ENCODE results near the gene IGF1. TPM values are rescaled to one million over a fixed set of nuclear protein-coding genes. Genes with fewer than 3 reads are reported as not detected.

Gene IGF1
- total and polyA plus RNA-seq, 12 donors = 1.7 to 28.4 (median 16.5) TPM

DNA sequence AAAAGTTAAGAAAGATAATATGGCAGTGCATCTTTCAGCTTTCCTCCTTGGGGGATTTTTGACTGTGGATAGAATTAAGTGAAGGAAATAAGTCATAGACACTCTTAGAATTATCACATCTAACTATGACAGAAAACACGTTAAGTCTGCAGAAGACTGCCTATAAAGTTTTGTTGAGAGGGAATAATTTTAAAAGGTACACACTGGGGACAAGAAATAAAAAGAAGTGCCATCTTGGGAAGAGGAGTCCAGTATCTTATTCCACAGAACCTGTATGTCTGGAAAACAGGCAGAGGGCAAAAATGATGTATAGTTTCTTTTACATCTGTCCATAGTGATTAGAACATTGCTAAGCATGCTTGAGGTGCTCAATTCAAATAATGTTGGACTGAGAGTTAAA is 80.7 kb downstream of the IGF1 start:
- H3K27ac ChIP-seq = no peak overlapping the region
- no peak for TF ChIP-seq POLR2A (IDR thresholded peaks at IDR 0.05)
- TF ChIP-seq CTCF (IDR thresholded peaks at IDR 0.05) = no peak
- H3K4me1 ChIP-seq (replicated peaks in 1 of 2) = no peaks in the 10 kb centered on the region
- 67 to 74% (median 73%) methylated on average over 1 of the region's 1 CpG for WGBS, 4 donors
- no peak for DNase-seq
- no peak overlapping the region for H3K4me3 ChIP-seq
- no peaks in the 10 kb centered on the region for H3K9me3 ChIP-seq (replicated peaks in 1 of 3)
- no peaks in the 10 kb centered on the region for H3K36me3 ChIP-seq (replicated peaks in 1 of 2)
- intact Hi-C loops (cut with DNase I) = no loop called here
- no peaks in the 10 kb centered on the region for H3K27me3 ChIP-seq

- DNase-seq = no peak
- H3K4me1 ChIP-seq (replicated peaks in 1 of 2) = no peaks in the 10 kb centered on the region
- H3K27me3 ChIP-seq = no peaks in the 10 kb centered on the region
- 78 to 86% (median 81%) methylated on average over 2 of the region's 2 CpGs for WGBS, 4 donors
- H3K9me3 ChIP-seq (replicated peaks in 1 of 3) = no peaks in the 10 kb centered on the region
- H3K36me3 ChIP-seq (replicated peaks in 1 of 2) = no peaks in the 10 kb centered on the region
- TF ChIP-seq POLR2A (IDR thresholded peaks at IDR 0.05) (no peak), CTCF (IDR thresholded peaks at IDR 0.05) (no peak)
- intact Hi-C loops (cut with DNase I) = no loop called here
- no peak overlapping the region for H3K4me3 ChIP-seq
- no peak overlapping the region for H3K27ac ChIP-seq
Observed at GRCh38 chr12:102396276-102396675, 84.1 kb downstream of the IGF1 start.

- 78 to 94% (median 84%) methylated on average over 1 of the region's 1 CpG for WGBS, 4 donors
Observed at GRCh38 chr12:102394200-102394599, 86.2 kb downstream of the IGF1 start.

DNA sequence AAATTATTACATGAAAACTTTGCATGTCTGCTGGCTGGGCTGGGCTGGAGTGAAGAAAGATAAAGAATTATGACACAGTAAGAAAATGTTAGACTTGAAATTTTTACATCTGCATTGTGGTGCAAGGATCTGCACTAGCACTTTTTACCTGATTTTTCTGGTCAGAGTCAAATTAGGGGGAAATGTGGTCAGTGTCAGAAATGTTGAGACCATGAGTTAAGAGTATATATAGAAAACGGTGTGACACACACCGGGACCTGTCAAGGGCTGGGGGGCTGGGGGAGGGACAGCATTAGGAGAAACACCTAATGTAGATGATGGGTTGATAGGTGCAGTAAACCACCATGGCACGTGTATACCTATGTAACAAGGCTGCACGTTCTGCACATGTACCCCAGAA is 90.3 kb downstream of the IGF1 start:
- no peak for DNase-seq
- intact Hi-C loops (cut with DNase I) = no loop called here
- TF ChIP-seq POLR2A (IDR thresholded peaks at IDR 0.05) (no peak), CTCF (IDR thresholded peaks at IDR 0.05) (no peak)
- WGBS, 4 donors = 75 to 80% (median 77%) methylated on average over 4 of the region's 4 CpGs
- Histone ChIP-seq H3K27ac (no peak overlapping the region), H3K36me3 (replicated peaks in 1 of 2) (no peaks in the 10 kb centered on the region), H3K9me3 (replicated peaks in 1 of 3) (no peaks in the 10 kb centered on the region), H3K4me3 (no peak overlapping the region), H3K27me3 (no peaks in the 10 kb centered on the region), H3K4me1 (replicated peaks in 1 of 2) (no peaks in the 10 kb centered on the region)

More at GRCh38 chr12:102394200-102394599, 86.2 kb downstream of the IGF1 start:
- no peak for DNase-seq
- H3K4me3 ChIP-seq = no peak overlapping the region
- no peak for TF ChIP-seq CTCF (IDR thresholded peaks at IDR 0.05)
- no peak for TF ChIP-seq POLR2A (IDR thresholded peaks at IDR 0.05)
- intact Hi-C loops (cut with DNase I) = no loop called here
- H3K36me3 ChIP-seq (replicated peaks in 1 of 2) = no peaks in the 10 kb centered on the region
- H3K27me3 ChIP-seq = no peaks in the 10 kb centered on the region
- H3K4me1 ChIP-seq (replicated peaks in 1 of 2) = no peaks in the 10 kb centered on the region
- H3K9me3 ChIP-seq (replicated peaks in 1 of 3) = no peaks in the 10 kb centered on the region
- no peak overlapping the region for H3K27ac ChIP-seq

All from adrenal gland (tissue), 12 donors.